Mucosa of gallbladder (tissue), 1 donor: Measurements from ENCODE around the gene KDM2B. TPM values are rescaled to one million over a fixed set of nuclear protein-coding genes. Genes with fewer than 3 reads are reported as not detected.

Experiments
- DNase-seq: peaks from one replicate; pipeline ENCODE4 v3.0.0-alpha.2; 2020; ENCODE audit warnings: low spot score
- total RNA-seq: library from RNA; stranded (reverse); gene quantifications from one replicate; pipeline ENCODE4 v1.2.1, GENCODE V29; 2021
- donor health status: DM: no; HTN: no; CAD: no.

KDM2B gene
- total RNA-seq, 1 donor from 2014 or later: 26.9 TPM

- peak; percentile 52 for DNase-seq
Measured at GRCh38 chr12:121530600-121531355, 50.0 kb downstream of the KDM2B start.

GRCh38 chr12:121529184-121529583 lies 51.6 kb downstream of the KDM2B start:
- DNase-seq: no peak

GRCh38 chr12:121525411-121525810 lies 55.4 kb downstream of the KDM2B start:
- no peak for DNase-seq

DNA sequence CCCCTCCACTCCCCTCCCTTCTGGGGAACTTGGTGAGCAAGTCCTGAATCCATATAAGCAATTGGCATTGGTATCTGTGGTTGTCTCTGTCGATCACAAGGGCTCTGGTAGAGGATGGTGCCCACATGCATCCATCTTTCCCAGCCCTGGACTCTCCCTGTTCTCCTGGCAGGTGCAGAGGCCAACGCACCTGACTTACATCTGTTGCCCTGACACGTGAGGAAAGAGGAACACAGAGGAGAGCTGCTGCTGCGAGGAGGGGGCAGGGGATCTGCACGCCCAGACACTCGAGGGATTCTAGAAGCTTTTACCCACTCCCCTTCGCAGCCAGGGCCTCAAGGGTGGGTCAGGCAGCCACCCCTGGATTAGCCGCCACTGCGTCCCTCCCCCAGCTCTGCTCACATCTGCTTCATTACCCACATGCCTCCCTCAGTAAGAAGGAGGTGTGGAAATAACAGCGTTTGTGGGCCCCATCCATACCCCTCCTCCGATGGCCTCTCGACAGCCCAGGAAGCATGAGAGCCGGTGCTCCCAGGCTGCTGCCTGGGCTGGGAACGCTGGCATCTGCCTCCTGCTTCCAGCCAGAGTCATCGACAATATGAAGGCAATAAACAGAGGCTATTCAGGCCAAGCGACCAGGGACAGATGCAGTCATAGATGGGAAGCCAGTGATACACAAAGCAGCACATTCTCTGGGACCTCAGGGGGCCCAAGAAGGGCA lies 56.5 kb downstream of the KDM2B start:
- no peak for DNase-seq

GRCh38 chr12:121523741-121524140 lies 57.1 kb downstream of the KDM2B start:
- no peak for DNase-seq

DNA sequence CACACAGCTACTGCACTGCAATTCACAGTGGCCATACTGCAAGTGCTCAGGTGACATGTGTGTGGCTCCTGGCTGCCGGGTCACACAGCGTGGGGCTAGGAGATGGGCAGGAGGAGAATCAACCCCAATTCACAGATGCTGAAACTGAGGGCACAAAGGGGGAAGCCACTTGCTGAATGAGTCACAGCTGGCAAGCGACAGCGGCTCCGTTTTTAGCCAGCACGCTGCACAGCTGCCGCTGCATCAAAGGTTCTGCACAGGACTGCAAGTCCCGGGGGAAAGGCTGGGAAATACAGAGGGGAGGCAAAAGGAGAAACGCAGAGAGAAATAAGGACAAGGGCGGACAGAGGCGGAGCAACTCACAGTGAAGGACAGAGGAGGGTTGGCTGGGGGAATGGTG lies 57.9 kb downstream of the KDM2B start:
- no peak for DNase-seq

DNA sequence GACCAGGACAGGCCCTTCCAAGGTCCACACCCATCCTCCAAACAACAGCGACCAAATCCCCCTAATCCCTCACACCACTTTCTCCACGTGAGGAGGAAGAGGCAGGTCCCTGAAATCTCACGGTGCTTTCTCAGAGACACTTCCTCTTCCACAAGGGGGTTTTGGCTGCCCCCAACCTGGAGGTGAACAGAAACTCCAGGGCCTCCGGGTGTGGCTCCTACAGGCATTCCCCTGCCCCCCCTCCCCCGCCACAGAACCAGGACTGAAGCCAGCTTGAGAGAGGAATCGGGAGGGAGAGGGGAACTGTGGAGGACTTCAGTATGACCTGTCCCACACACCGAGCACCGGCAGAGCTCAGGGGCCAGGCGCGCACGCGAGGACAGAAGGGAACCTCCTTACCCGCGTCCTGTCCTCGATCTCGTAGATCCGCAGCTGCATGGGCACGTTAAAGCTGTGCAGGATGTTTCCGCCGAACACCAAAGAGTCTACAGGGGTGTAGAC lies 60.2 kb downstream of the KDM2B start:
- no peak for DNase-seq

- no peak for DNase-seq
Measured at GRCh38 chr12:121520119-121520518, 60.7 kb downstream of the KDM2B start.

GRCh38 chr12:121519227-121519626 lies 61.6 kb downstream of the KDM2B start:
- DNase-seq: no peak

DNA sequence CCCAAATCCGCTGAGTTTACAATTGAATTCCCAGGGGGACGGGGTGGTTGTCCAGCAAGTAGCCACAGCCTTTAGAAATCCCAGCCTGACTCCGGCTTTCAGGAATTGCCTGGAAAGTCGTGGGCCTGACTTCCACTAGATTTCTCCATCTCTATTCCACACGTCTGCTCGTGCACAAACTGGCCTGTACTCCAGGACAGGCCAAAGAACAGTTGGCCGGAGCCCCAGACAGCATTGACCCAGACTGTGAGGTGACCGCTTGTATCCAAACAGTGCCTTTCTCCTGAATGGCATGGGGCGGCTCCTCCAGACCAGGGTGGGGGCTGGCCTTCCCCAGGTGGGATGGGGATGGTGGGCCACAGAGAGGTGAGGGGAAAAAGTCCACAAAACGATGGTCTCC lies 62.2 kb downstream of the KDM2B start:
- DNase-seq: no peak

DNA sequence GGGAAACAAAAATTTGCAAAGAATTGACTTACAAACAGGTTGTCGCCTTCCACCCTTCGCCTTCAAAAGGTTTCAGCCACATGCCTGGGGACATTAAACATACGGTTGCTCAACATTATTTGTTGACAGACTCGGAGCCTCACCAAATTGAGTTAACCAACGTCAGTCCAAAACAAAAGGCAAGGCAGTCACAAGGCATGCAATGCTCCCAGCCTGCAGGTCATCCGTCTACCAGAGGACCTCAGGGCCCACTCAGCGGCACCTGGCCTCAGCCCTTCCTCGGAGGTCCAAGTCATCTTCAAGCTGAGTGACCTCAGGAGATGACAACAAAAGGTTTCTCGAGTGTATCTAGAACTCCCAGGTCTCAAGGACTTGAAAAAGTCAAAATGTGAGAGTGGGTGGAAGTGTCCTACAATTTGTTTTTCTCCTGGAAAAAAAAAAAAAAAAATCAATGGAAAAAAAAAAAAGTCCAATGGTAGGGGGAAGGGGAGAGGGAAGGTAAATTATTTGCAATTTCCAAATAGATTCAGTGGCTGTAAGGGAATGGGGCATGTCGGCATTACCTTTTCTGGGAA lies 64.3 kb downstream of the KDM2B start:
- no peak for DNase-seq

GRCh38 chr12:121515615-121516014 lies 65.2 kb downstream of the KDM2B start:
- no peak for DNase-seq

DNA sequence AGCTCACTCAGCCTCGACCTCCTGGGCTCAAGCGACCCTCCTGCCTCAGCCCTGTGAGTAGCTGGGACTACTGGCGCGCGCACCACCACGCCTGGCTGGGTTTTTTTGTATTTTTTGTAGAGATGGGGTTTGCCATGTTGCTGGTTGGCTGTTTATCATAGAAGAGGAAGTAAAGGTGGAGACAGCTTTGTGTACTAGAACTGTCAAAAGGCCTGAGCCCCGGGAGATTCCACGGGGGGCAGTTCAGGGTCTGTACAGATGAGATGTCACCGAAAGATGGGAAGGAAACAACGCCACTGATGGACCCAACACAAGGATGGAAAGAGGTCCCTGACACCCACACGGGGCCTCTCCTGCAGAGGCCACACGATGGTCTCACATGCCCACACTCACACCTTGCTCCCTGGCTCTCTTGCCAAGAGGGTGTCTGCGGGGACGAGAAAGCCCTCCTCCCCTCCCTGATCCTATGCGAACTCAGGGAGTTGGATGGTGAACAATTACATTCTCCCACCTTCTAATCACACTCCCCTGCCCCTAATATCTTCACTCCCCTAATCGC lies 66.6 kb downstream of the KDM2B start:
- DNase-seq: no peak

GRCh38 chr12:121513464-121514183 lies 67.2 kb downstream of the KDM2B start:
- no peak for DNase-seq

GRCh38 chr12:121512561-121512960 lies 68.3 kb downstream of the KDM2B start:
- DNase-seq: no peak

DNA sequence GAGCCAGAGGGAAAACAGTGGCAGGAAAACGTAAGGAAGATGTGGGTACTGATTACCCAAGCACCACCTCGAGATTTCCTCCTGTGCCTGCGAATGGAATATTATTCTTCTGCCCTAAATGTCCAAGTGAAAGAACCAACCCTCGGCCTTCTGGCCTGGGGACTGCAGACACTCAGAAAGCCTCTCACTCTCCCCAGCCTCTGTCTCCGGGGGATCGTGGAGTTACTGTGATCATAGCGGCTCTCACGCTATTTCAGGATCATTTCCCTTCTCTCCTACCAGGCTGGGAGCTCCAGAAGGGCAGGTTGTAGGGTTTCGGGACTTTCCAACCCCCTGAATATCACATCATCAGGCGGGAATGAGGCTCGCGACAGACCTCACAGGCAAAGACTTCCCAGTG lies 68.9 kb downstream of the KDM2B start:
- no peak for DNase-seq

GRCh38 chr12:121509339-121509738 lies 71.5 kb downstream of the KDM2B start:
- DNase-seq: no peak

DNA sequence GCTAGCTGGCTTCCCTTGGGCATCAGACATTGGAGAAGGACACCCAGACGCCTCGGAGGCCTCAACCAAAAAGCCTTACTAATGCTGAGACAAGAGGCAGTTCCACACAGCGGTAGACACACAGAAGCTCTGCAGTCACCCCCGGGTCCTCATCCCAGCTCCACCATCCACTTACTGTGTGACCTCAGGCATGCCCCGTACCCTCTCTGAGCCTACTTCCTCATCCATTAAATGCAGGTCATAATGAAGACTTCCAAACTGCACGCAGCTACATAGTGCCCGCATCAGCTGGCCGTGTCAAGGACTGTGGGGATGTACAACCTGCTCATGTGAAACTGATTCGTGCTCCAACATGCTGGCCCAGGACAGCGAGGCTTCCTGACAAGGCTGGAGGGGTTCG lies 72.3 kb downstream of the KDM2B start:
- DNase-seq: no peak

DNA sequence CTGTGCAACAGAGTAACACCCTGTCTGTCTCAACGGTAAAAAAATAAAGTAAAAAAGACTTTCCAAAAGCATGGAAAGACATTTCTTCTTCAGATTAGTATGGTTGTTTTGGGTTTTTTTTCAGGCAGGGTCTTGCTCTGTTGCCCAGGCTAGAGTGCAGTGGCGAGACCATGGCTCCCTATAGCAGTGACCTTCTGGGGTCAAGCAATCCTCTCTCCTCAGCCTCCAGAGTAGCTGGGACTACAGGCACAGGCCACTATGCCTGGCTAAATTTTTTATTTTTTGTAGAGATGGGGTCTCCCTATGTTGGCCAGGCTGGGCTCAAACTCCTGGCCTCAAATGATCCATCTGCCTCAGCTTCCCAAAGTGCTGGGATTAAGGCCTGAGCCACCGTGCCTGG lies 72.8 kb downstream of the KDM2B start:
- no peak for DNase-seq

DNA sequence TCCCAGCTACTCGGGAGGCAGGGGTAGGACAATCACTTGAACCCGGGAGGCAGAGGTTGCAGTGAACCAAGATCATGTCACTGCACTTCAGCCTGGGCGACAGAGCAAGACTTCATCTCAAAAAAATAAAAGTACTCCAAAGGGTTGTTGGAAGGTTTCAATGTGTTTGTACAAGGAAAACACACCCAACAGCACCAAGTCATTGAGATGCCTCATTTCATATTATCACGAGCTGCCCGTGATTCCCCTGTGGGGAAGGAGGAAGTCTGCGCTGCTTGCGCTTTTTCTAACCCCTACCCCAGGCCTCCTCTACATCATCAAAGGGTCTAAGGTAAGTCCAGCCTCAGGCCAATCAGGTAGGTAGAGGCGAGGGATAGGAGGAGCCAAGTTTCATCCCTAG lies 73.6 kb downstream of the KDM2B start:
- DNase-seq: no peak

DNA sequence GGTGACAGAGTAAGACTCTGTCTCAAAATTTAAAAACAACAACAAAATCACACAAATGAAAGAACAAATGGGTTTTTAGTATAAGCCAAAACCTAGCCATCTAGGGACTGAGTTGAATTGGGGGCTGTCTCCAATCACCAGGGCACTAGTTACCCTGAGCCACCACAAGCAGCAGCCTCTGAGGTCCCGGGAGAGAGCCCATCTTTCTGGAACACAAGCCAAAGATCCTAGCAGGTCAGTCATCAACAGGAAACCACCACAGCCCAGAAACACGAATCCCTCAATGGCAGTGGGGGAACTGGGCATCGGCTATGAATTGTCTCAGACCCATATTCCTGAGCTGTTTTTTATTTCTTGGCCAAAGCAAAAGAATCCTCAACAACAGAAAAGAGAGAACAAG lies 75.3 kb downstream of the KDM2B start:
- no peak for DNase-seq

DNA sequence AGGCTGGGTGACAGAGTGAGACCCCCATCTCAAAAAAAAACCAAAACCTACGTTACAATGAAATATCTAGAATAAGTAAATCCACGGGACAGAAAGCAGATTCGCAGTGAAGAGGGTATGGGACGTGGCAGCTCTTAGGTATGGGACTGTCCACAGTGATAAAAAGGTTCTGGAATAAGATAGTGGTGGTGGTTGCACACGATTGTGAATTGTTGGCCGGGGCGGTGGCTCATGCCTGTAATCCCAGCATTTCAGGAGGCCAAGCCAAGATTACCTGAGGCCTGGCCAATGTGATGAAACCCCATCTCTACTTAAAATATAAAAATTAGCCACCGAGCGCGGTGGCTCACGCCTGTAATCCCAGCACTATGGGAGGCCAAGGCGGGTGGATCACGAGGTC lies 76.3 kb downstream of the KDM2B start:
- DNase-seq: no peak
